ENCODE results near the gene FBXO44.
A peak's percentile ranks its signal among the peaks of the same experiment; 100 is the strongest.
"Not testable (repeated sequence)": the region's sequence is repeated elsewhere in the genome, so short reads cannot be mapped to it uniquely, and the experiment has no call there.

The FBXO44 gene

DNA sequence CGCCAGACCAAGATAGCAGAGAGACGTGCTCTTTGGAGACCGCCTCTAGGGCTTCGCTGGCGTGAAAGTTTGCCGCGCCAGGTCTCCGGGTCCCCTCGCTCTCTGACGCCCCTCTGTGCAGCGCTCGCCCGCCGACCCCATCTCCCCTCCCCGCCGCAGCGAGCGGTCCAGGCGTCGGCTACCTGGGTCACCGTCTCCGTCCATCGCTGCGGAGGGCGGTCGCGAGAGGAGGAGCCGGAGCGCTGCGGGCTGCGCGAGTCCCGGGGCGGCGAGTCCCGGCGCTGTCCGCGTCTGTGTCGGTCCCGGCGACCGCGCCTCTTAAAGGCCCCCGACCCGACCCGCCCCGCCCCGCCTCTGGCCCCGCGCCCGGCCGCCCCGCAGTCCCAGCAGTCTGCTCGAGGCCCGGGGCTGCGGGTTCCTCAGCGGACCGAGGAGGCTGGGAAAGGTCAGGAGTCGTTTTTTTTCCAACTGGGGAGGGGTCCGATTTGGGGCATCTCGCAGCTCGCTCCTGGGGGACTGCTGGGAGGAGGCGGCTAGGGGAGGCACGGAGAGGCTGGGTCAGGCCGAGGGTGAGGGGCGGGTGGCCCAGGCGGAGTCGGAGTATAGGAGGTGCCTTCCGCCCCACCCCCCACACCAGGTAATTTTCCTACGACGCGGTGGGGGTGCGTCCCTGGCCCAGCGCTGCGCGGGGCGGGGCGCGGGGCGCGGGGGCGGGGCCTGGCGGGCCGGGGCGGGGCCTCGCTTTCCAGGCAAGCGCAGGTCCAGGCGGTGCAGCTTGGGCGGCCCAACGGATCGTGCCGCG is at the start of gene FBXO44, which contains the start of gene FBXO2:
TSS of gene FBXO44 (plus strand) at position 741 of the 802 bp plus-strand sequence. CDS start 959 bp downstream, outside the sequence.
TSS of gene FBXO2 (minus strand) at position 293 of the 802 bp plus-strand sequence. CDS start at position 204, 89 bp downstream.
- peak; percentile 20 to 45 for DNase-seq (ENCODE audit: low read depth in 2 of 2)

- DNase-seq (ENCODE audit: low read depth in 2 of 2): no peak
Observed at GRCh38 chr1:11606775-11607174, 47.9 kb upstream of the FBXO44 start.

DNA sequence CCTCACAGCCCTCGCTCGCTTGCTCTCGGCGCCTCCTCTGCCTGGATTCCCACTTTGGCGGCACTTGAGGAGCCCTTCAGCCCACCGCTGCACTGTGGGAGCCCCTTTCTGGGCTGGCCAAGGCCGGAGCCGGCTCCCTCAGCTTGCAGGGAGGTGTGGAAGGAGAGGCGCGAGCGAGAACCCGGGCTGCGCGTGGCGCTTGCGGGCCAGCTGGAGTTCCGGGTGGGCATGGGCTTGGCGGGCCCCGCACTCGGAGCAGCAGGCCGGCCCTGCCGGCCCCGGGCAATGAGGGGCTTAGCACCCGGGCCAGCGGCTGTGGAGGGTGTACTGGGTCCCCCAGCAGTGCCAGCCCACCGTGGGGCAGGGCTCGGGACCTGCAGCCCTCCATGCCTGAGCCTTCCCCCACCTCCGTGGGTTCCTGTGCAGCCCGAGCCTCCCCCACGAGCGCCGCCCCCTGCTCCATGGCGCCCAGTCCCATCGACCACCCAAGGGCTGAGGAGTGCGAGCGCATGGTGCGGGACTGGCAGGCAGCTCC is 46.0 kb upstream of the FBXO44 start:
- not testable (repeated sequence) for DNase-seq (ENCODE audit: low read depth in 2 of 2)

GRCh38 chr1:11609378-11609777 is 45.3 kb upstream of the FBXO44 start:
- not testable (repeated sequence) for DNase-seq (ENCODE audit: low read depth in 2 of 2)

DNA sequence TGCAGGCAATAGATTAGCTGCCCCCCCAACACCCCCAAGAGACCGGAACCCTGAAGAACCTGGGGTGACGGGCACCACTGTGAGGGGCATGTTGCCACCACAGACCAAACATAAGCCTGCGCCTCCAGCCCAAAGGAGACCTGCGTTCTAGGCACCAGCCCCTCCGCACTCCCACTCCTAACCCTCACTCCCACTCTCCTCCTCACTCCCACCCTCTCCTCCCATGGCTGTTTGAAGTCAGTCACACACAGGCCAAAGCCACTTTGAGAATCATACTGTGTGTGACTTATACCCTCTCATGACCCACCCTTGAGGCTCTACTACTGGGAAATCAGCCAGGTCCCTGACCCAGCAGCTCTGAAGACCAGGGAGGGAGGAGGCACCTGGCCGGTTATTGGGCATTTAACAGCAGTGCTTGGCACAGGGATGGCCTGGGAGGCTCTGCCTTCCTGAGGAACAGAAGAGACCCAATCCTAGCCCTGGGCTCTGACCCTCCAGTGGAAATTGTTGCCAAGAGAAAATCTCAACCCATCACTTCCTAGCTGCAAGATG is 44.0 kb upstream of the FBXO44 start:
- DNase-seq (ENCODE audit: low read depth in 2 of 2): no peak

DNA sequence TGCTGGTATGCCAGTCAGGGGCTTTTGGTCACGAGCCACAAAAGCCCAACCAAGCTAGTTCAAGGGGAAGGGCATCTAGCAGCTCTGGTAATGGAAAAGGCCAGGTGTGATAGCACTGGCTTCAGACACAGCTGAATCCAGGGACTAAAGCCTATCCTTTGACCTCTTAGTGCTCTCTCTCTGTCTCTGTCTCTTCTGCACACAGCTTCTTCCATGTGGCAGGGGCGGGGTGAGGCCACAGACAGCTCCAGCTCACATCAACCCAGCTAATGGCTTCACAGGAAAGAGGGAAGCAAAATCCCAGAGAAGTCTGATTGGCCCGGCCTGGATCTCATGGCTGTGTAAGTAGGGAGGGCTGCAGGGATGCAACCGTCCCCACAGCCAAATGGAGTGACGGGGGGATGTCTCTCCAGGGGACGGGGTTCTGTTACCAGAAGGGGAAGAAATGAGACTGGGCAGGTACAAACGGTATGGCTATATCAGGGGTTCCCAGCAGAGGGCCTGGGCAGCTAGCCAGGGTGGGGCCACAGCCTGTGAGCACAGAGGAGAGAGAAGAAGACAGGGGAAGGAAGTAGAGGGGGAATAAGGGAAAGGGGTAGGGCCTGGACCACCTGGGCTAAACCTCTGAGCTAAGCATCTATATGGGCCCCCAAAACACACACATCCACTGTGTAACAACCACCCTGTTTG is 42.9 kb upstream of the FBXO44 start:
- DNase-seq (ENCODE audit: low read depth in 2 of 2): no peak

GRCh38 chr1:11613347-11613746 is 41.3 kb upstream of the FBXO44 start:
- no peak for DNase-seq (ENCODE audit: low read depth in 2 of 2)

GRCh38 chr1:11615090-11615489 is 39.6 kb upstream of the FBXO44 start:
- no peak for DNase-seq (ENCODE audit: low read depth in 2 of 2)

DNA sequence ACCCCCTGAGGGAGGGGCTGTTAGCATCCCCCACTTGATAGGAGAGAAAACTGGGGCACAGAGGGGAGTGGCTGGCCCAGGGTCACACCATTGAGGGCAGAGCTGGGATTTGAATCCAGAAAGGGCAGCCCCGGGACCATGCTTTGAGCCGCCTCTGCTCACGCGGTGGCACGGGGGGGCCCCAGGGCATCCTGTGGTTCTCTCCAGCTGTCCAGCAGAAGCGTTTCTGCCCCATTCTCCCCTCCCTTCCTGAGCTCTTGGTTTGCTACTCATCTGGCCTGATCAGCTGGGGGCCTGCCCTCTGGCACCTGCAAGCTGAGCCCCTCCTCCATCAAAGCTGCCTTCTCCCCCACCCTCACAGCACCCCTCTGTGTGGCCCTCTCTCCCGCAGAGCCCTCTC is 37.9 kb upstream of the FBXO44 start:
- no peak for DNase-seq (ENCODE audit: low read depth in 2 of 2)

DNA sequence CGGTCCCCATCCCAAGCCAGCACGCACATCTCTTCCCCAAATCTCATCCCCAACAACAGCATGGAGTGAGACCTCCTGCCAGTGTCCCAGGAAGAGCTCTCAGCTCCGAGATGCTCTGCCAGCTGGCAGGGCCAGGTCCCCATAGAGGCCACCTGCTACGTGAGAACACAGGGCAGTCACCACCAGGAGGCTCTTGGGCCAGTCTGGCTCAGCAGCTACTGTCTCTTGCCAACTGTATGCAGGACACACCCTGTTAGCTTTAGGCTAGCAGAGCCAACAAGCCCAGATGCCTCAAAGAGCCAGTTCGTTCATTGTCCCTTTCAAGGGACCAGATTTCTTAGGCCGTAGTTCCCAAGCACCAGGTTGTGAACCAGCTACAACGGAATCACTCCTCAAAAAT is 37.4 kb upstream of the FBXO44 start:
- DNase-seq (ENCODE audit: low read depth in 2 of 2): no peak

GRCh38 chr1:11617741-11618140 is 36.9 kb upstream of the FBXO44 start:
- no peak for DNase-seq (ENCODE audit: low read depth in 2 of 2)

DNA sequence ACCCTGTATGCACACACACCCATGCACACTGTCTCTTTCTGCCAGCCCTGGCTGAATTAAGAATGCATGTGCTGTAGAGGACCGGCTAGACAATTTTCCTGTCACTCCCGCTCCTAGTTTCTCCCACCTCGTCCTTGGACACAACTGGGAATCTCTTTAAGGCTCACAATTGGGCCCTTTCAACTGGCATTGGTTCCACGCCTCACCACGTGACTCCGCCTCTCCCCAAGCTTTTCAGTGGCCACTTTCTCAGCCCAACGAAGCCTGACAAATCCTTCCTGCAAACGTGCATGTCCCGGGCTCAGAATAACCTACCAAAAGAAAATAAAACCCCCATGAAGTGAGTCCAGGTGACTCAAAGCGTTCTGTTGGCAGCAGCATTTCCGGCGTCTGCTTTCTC is 34.3 kb upstream of the FBXO44 start:
- no peak for DNase-seq (ENCODE audit: low read depth in 2 of 2)

DNA sequence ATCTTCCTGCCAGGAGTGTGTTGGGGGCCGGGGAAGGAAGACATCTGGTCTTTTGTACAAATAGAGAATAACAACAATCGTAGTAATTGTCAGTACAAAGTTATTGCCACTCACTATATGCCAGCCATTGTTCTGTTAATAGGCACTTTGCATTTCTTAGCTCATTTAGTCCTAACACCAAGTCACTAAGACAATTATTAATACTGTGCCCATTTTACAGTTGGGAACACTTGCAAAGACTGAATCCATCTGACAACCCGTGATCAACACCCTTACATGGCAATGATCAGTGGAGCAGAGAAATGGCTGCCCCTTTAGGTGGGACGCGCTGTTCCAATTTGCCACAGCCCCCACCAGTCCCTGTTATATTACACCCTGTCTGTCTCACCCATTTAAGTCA is 33.8 kb upstream of the FBXO44 start:
- DNase-seq (ENCODE audit: low read depth in 2 of 2): no peak

GRCh38 chr1:11622398-11622797 is 32.3 kb upstream of the FBXO44 start:
- DNase-seq (ENCODE audit: low read depth in 2 of 2): no peak

DNA sequence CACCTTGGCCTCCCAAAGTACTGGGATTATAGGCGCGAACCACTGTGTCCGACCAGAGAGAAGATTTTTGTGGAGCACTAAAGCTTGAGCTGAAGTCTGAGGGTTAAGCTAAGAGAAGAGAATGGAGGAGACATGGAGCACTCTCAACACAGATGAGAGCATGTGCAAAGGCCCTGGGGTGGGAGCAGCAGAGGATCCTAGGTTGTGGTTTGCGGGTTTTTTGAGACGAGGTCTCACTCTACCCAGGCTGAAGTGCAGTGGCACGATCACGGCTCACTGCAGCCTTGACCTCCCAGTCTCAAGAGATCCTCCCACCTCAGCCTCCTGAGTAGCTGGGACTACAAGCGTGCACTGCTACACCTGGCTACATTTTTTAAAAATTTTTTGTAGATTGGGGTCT is 31.0 kb upstream of the FBXO44 start:
- DNase-seq (ENCODE audit: low read depth in 2 of 2): no peak

GRCh38 chr1:11626551-11626950 is 28.1 kb upstream of the FBXO44 start:
- no peak for DNase-seq (ENCODE audit: low read depth in 2 of 2)

- no peak for DNase-seq (ENCODE audit: low read depth in 2 of 2)
Observed at GRCh38 chr1:11628767-11629166, 25.9 kb upstream of the FBXO44 start.

GRCh38 chr1:11629184-11630016 is 25.3 kb upstream of the FBXO44 start:
- no peak for DNase-seq (ENCODE audit: low read depth in 2 of 2)

- no peak for DNase-seq (ENCODE audit: low read depth in 2 of 2)
Observed at GRCh38 chr1:11634365-11635192, 20.1 kb upstream of the FBXO44 start.

- no peak for DNase-seq (ENCODE audit: low read depth in 2 of 2)
Observed at GRCh38 chr1:11638121-11638520, 16.6 kb upstream of the FBXO44 start.

DNA sequence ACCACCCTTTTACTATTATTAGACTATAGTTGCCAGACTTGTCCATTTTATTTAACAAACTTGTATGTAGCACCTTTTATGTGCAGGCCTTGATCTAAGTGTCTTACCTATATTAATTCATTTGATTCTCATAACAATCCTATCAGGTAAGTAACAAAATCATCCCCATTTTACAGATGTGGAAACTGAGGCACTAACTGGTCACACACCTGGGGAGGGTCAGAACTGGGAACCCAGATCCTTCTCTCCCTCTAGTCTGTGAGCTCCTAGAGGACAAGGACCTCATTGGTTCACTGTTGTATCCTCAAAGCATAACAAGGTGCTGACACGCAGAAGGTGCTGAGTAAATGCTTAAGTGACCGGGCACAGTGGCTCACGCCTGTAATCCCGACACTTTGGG is 15.3 kb upstream of the FBXO44 start:
- no peak for DNase-seq (ENCODE audit: low read depth in 2 of 2)

Measured in activated CD8-positive, alpha-beta memory T cell treated with anti-CD3 and anti-CD28 coated beads for 4 hours (primary cell).